Stimulated activated naive B cell treated with anti-CD40 and anti-IgM and Interleukin-4, amounts not matched to agents 10 μg/mL and 1 μg/mL and 100 μg/mL, for 72 hours (primary cell): ENCODE data around the gene PTDSS2.
"Not testable (repeated sequence)": the region's sequence is repeated elsewhere in the genome, so short reads cannot be mapped to it uniquely, and the experiment has no call there.

ENCODE experiments used
- ATAC-seq, 2 donors: fragments of 150-1000 bp; cut with Tn5 transposase; replicated peaks; 2 replicates each; pipeline ENCODE4 v1.10.0; 2021; ENCODE audit warnings: moderate library complexity in 1 of 2
- DNase-seq: peaks from one replicate; pipeline ENCODE4 v3.0.0; 2021
- H3K27ac Mint-ChIP-seq: one replicate; pipeline ENCODE4 v1.8.0; 2022; ENCODE audit warnings: mild to moderate bottlenecking, mixed read lengths
- H3K27me3 Mint-ChIP-seq, 2 donors: one replicate each; pipeline ENCODE4 v1.8.0; 2022; ENCODE audit warnings: mixed read lengths in 2 of 2
- H3K36me3 Mint-ChIP-seq, 2 donors: one replicate each; pipeline ENCODE4 v1.8.0; 2022; ENCODE audit warnings: mixed read lengths in 2 of 2, mild to moderate bottlenecking in 1 of 2
- H3K4me1 Mint-ChIP-seq, 2 donors: one replicate each; pipeline ENCODE4 v1.8.0; 2022; ENCODE audit warnings: mixed read lengths in 2 of 2, mild to moderate bottlenecking in 1 of 2
- H3K4me3 Mint-ChIP-seq, 2 donors: one replicate each; pipeline ENCODE4 v1.8.0; 2022; ENCODE audit warnings: mild to moderate bottlenecking in 2 of 2, mixed read lengths in 2 of 2, moderate library complexity in 1 of 2
- H3K9me3 Mint-ChIP-seq, 2 donors: one replicate each; pipeline ENCODE4 v1.8.0; 2022; ENCODE audit warnings: mixed read lengths in 2 of 2, mild to moderate bottlenecking in 1 of 2

Gene PTDSS2

GRCh38 chr11:456533-456932, 6.5 kb downstream of the PTDSS2 start:
- Mint-ChIP-seq H3K4me3 (no peak overlapping the region), H3K27ac (peak overlapping the region; percentile 63), H3K4me1 (peaks cover 35 to 46% of the 10 kb centered on the region in 2 donors), H3K9me3 (no peaks in the 10 kb centered on the region), H3K27me3 (no peaks in the 10 kb centered on the region), H3K36me3 (peaks cover 44 to 48% of the 10 kb centered on the region in 2 donors)
- DNase-seq, result no peak
- peak; percentile 72 to 78 for ATAC-seq

- Mint-ChIP-seq H3K4me1 (peaks cover 30 to 39% of the 10 kb centered on the region in 2 donors), H3K27ac (peak overlapping the region; percentile 20), H3K4me3 (peak overlapping the region; percentile 10 to 32), H3K27me3 (no peaks in the 10 kb centered on the region), H3K9me3 (no peaks in the 10 kb centered on the region), H3K36me3 (peaks cover 44 to 51% of the 10 kb centered on the region in 2 donors)
- ATAC-seq, result peak in 1 of 2 donors; percentile 36
- DNase-seq, result no peak
Observed at GRCh38 chr11:457111-457760, 7.2 kb downstream of the PTDSS2 start.

GRCh38 chr11:459511-460220, 9.6 kb downstream of the PTDSS2 start:
- no peak for DNase-seq

GRCh38 chr11:460331-461199, 10.5 kb downstream of the PTDSS2 start:
- no peak for ATAC-seq
- H3K27me3 Mint-ChIP-seq, result no peaks in the 10 kb centered on the region
- no peak overlapping the region for H3K27ac Mint-ChIP-seq
- no peaks in the 10 kb centered on the region for H3K9me3 Mint-ChIP-seq
- H3K4me1 Mint-ChIP-seq, result peaks cover 16 to 19% of the 10 kb centered on the region in 2 donors
- no peak for DNase-seq
- H3K4me3 Mint-ChIP-seq, result no peak overlapping the region
- peaks cover 23 to 34% of the 10 kb centered on the region in 2 donors for H3K36me3 Mint-ChIP-seq

More at GRCh38 chr11:459511-460220, 9.6 kb downstream of the PTDSS2 start:
- peaks cover 28 to 40% of the 10 kb centered on the region in 2 donors for H3K36me3 Mint-ChIP-seq
- no peaks in the 10 kb centered on the region for H3K9me3 Mint-ChIP-seq
- H3K27me3 Mint-ChIP-seq, result no peaks in the 10 kb centered on the region
- peaks cover 16 to 25% of the 10 kb centered on the region in 2 donors for H3K4me1 Mint-ChIP-seq
- no peak for ATAC-seq
- no peak overlapping the region for H3K4me3 Mint-ChIP-seq
- no peak overlapping the region for H3K27ac Mint-ChIP-seq

GRCh38 chr11:461626-462025, 11.5 kb downstream of the PTDSS2 start:
- Mint-ChIP-seq H3K27ac (no peak overlapping the region), H3K4me1 (peaks cover 18 to 19% of the 10 kb centered on the region in 2 donors), H3K27me3 (no peaks in the 10 kb centered on the region), H3K9me3 (peaks cover 0 to 1% of the 10 kb centered on the region in 2 donors), H3K36me3 (peaks cover 27 to 36% of the 10 kb centered on the region in 2 donors), H3K4me3 (no peak overlapping the region)
- DNase-seq (no peak), ATAC-seq (no peak)

- no peak overlapping the region for H3K27ac Mint-ChIP-seq
- H3K4me1 Mint-ChIP-seq, result peaks cover 12 to 14% of the 10 kb centered on the region in 2 donors
- H3K9me3 Mint-ChIP-seq, result peaks cover 0 to 1% of the 10 kb centered on the region in 2 donors
- H3K27me3 Mint-ChIP-seq, result no peaks in the 10 kb centered on the region
- H3K36me3 Mint-ChIP-seq, result peaks cover 26 to 35% of the 10 kb centered on the region in 2 donors
- ATAC-seq (no peak), DNase-seq (no peak)
- H3K4me3 Mint-ChIP-seq, result no peak overlapping the region
Observed at GRCh38 chr11:462107-462890, 12.2 kb downstream of the PTDSS2 start.

GRCh38 chr11:464316-464715, 14.2 kb downstream of the PTDSS2 start:
- no peak for ATAC-seq
- peaks cover 0 to 1% of the 10 kb centered on the region in 2 donors for H3K9me3 Mint-ChIP-seq
- H3K4me3 Mint-ChIP-seq, result no peak overlapping the region
- no peaks in the 10 kb centered on the region for H3K27me3 Mint-ChIP-seq
- DNase-seq, result no peak
- H3K4me1 Mint-ChIP-seq, result peaks cover 6 to 10% of the 10 kb centered on the region in 2 donors
- H3K27ac Mint-ChIP-seq, result no peak overlapping the region
- peaks cover 23 to 29% of the 10 kb centered on the region in 2 donors for H3K36me3 Mint-ChIP-seq

- Mint-ChIP-seq H3K27me3 (no peaks in the 10 kb centered on the region), H3K36me3 (peaks cover 17 to 26% of the 10 kb centered on the region in 2 donors), H3K4me3 (no peak overlapping the region), H3K4me1 (peaks cover 6 to 10% of the 10 kb centered on the region in 2 donors), H3K9me3 (peaks cover 0 to 1% of the 10 kb centered on the region in 2 donors), H3K27ac (no peak overlapping the region)
- DNase-seq (no peak), ATAC-seq (no peak)
Observed at GRCh38 chr11:465896-466530, 15.9 kb downstream of the PTDSS2 start.

- H3K4me1 Mint-ChIP-seq, result peaks cover 6 to 10% of the 10 kb centered on the region in 2 donors
- H3K36me3 Mint-ChIP-seq, result peaks cover 14% of the 10 kb centered on the region in 2 donors
- DNase-seq (no peak), ATAC-seq (no peak)
- no peak overlapping the region for H3K4me3 Mint-ChIP-seq
- H3K27me3 Mint-ChIP-seq, result no peaks in the 10 kb centered on the region
- no peak overlapping the region for H3K27ac Mint-ChIP-seq
- H3K9me3 Mint-ChIP-seq, result peaks cover 0 to 1% of the 10 kb centered on the region in 2 donors
Observed at GRCh38 chr11:468036-468435, 18.0 kb downstream of the PTDSS2 start.

GRCh38 chr11:468493-468892, 18.4 kb downstream of the PTDSS2 start:
- peaks cover 0 to 1% of the 10 kb centered on the region in 2 donors for H3K9me3 Mint-ChIP-seq
- no peak for ATAC-seq

GRCh38 chr11:469026-469683, 19.1 kb downstream of the PTDSS2 start:
- not testable (repeated sequence) for DNase-seq, ATAC-seq, H3K4me3 Mint-ChIP-seq, H3K27ac Mint-ChIP-seq, H3K27me3 Mint-ChIP-seq, H3K9me3 Mint-ChIP-seq
- Mint-ChIP-seq H3K4me1 (peaks cover 6 to 10% of the 10 kb centered on the region in 2 donors), H3K36me3 (peaks cover 16 to 17% of the 10 kb centered on the region in 2 donors)

More at GRCh38 chr11:468493-468892, 18.4 kb downstream of the PTDSS2 start:
- DNase-seq, result no peak
- H3K36me3 Mint-ChIP-seq, result peaks cover 16 to 17% of the 10 kb centered on the region in 2 donors
- peaks cover 6 to 10% of the 10 kb centered on the region in 2 donors for H3K4me1 Mint-ChIP-seq
- no peaks in the 10 kb centered on the region for H3K27me3 Mint-ChIP-seq
- H3K4me3 Mint-ChIP-seq, result no peak overlapping the region
- no peak overlapping the region for H3K27ac Mint-ChIP-seq

GRCh38 chr11:469684-470560, 19.8 kb downstream of the PTDSS2 start:
- H3K27ac Mint-ChIP-seq, result no peak overlapping the region
- DNase-seq, result no peak

More at GRCh38 chr11:469684-470560, 19.8 kb downstream of the PTDSS2 start:
- peaks cover 6 to 10% of the 10 kb centered on the region in 2 donors for H3K4me1 Mint-ChIP-seq
- peaks cover 16 to 17% of the 10 kb centered on the region in 2 donors for H3K36me3 Mint-ChIP-seq
- peaks cover 0 to 1% of the 10 kb centered on the region in 2 donors for H3K9me3 Mint-ChIP-seq
- no peaks in the 10 kb centered on the region for H3K27me3 Mint-ChIP-seq
- ATAC-seq, result no peak
- H3K4me3 Mint-ChIP-seq, result no peak overlapping the region
